Activated CD4-positive, alpha-beta T cell treated with anti-CD3 and anti-CD28 coated beads, Interleukin-2, amount 50 U/mL, for 48 hours (primary cell): Measurements from ENCODE around the gene MSANTD1.

ENCODE experiments used
- DNase-seq, 2 experiments: peaks; one replicate each; pipeline ENCODE4 v3.0.0-alpha.2; 2020

Gene MSANTD1

GRCh38 chr4:3217266-3217665 lies 31.7 kb upstream of the MSANTD1 start:
- DNase-seq: no peak

- no peak for DNase-seq
Measured at GRCh38 chr4:3217771-3218170, 31.2 kb upstream of the MSANTD1 start.

- no peak for DNase-seq
Measured at GRCh38 chr4:3218824-3219760, 29.9 kb upstream of the MSANTD1 start.

GRCh38 chr4:3219761-3220475 lies 29.0 kb upstream of the MSANTD1 start:
- no peak for DNase-seq

DNA sequence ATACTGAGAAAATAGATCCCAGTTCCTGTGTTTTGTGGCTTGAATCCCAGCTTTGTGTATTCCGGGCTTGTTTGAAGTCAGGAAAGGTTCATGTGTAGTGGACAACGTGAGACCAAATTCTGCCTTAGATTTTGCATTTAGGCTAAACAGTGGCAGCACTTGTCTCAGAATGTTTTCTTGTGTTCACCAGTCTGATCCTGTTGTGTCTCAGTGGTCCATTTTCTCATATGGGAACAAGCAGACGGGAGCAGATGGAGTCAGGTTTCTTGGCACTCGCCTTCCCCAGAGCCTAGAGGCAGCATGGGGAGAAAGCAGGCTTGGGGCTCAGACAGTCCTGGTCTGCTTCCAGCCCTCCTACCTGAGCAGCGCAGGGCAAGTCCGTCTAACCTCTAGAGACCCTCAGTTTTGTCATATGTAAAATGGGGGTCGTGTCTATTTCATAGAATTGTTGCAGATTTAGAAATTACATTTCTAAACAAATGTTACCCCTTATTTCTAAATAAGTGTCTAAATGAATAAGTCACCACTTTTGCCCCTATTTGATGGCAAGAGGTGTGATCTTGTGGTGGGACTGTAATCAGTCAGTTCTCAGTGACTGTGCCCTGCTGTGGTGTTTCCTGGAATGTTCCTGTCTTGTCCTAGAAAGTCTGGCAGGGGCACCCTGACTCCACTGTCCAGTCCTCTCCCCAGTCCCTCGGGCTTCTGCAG lies 28.3 kb upstream of the MSANTD1 start:
- no peak for DNase-seq

- DNase-seq: no peak
Measured at GRCh38 chr4:3221184-3221494, 27.8 kb upstream of the MSANTD1 start.

- no peak for DNase-seq
Measured at GRCh38 chr4:3221996-3222395, 27.0 kb upstream of the MSANTD1 start.

DNA sequence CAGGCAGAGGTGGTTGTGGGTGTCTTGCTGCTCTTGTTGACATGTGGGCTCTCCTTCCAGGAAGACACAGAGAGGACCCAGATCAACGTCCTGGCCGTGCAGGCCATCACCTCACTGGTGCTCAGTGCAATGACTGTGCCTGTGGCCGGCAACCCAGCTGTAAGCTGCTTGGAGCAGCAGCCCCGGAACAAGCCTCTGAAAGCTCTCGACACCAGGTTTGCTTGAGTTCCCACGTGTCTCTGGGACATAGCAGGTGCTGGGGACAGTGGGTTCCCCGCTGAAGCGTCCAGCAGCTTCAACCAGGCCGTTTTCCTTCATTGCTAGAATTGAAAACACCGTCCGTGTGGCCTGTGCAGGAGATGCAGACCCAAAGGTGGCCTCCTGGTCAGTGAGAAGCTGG lies 25.6 kb upstream of the MSANTD1 start:
- DNase-seq: no peak

GRCh38 chr4:3223956-3224748 lies 24.8 kb upstream of the MSANTD1 start:
- no peak for DNase-seq

DNA sequence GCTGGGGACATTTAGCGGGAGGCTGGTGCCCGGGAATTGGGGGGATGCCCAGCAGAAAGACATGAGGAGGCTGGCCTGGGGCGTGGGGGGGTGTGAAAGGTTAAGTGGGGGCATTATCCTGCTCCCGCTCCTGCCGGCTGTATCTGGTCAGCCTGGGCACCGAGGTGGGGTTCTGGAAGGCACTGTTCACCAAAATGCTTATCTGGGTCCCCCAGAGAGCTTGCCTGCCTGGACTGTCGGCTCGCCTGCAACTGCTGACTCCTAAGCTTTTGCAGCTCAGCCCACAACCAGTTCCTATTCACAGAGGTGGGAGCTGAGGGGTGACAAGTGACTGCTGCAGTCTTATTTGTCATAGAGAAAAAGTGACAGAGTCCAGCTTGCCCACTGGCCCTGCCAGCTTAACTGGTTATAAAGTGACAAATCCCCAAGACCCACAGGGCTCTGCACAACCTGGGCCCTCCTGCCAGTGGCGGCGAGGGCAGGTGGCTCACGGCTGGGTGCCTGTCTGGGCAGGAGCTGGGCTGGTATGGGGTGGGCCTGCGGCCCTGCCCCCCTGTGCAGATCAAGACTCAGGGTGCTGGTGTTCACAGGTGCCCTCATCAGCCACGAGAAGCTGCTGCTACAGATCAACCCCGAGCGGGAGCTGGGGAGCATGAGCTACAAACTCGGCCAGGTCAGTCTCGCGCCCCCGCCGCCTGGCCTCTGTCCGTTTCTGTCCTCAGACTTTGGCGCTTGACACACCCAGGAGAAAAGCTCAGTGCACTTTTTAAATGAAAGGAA lies 23.7 kb upstream of the MSANTD1 start:
- DNase-seq: no peak

GRCh38 chr4:3225936-3226335 lies 23.0 kb upstream of the MSANTD1 start:
- no peak for DNase-seq

GRCh38 chr4:3226467-3226866 lies 22.5 kb upstream of the MSANTD1 start:
- no peak for DNase-seq

GRCh38 chr4:3226944-3227343 lies 22.0 kb upstream of the MSANTD1 start:
- DNase-seq: no peak

- DNase-seq: no peak
Measured at GRCh38 chr4:3227878-3228675, 20.9 kb upstream of the MSANTD1 start.

- no peak for DNase-seq
Measured at GRCh38 chr4:3228881-3229280, 20.1 kb upstream of the MSANTD1 start.

GRCh38 chr4:3229328-3229727 lies 19.6 kb upstream of the MSANTD1 start:
- DNase-seq: no peak

DNA sequence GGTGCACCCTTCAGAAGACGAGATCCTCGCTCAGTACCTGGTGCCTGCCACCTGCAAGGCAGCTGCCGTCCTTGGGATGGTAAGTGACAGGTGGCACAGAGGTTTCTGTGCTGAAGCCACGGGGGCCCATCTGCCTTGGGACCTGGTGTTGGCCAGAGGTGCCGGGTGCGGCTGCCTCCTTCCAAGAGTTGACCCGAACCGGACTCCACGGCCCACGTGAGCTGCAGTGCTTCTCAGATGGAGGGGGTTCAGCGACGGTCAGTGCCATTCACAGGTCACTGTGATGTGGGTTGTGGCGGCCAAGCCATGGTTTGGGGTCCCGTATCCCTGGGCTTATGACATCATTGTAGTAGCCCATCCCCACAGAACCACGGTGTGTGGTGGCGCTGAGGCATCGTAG lies 19.0 kb upstream of the MSANTD1 start:
- no peak for DNase-seq

- DNase-seq: no peak
Measured at GRCh38 chr4:3231471-3231870, 17.5 kb upstream of the MSANTD1 start.

GRCh38 chr4:3232001-3232400 lies 17.0 kb upstream of the MSANTD1 start:
- DNase-seq: no peak

DNA sequence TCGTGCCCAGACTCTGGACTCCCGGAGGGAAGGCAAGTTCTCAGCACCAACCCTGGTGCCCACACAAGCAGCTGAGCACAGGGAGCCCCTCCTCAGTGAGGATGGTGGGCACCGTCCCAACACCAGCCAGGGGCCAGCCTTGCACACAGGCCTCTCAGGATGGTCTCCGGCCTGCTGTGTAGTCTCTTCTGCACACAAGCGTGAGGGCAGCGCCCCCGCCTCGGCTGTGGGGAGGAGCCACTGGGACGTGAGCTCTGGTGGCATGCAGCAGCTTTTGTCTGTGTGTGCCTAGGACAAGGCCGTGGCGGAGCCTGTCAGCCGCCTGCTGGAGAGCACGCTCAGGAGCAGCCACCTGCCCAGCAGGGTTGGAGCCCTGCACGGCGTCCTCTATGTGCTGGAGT lies 16.1 kb upstream of the MSANTD1 start:
- no peak for DNase-seq

DNA sequence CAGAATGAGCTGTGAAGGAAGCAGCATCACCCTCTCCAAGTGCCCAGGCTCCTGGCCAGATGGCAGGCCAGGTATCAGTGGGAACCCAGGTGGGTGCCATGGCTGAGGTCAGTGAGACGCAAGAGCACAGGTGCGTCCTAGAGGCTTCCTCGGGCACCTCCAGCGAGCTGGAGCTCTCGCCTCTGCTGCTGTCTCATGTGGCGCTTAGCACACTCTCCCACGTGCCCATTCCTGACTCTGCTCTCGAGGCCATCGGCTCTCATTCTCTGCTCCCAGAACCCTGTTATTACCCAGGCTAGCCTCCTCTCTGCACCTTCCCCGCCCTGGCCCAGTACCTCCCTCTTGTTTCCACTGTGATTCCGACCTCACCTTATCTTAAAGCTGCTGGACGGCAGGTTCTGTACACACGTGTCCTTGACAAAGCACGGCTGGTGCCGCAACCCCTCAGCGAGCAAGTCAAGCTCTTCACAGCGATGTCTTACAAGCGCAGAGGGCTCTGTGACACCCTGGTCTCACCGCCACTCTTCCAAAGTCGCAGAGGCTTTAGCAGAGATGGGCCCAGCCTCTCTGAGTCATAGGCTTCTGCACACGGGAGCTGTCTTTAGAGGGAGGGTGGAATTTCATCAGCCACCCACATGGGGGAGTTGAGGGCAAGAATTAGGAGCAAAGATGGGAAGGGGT lies 15.4 kb upstream of the MSANTD1 start:
- no peak for DNase-seq
